AG10803 (cell line): Measurements from ENCODE around the gene ELK3.

Source experiments
- DNase-seq: peaks from one replicate; pipeline ENCODE4 v3.0.0; 2010; ENCODE audit warnings: low read depth
- H3K4me3 ChIP-seq: 2 replicates; pipeline ENCODE4 v1.5.1; 2011; ENCODE audit warnings: mild to moderate bottlenecking, low read length, control low read depth
- CTCF ChIP-seq: conservative IDR thresholded peaks from 2 replicates; pipeline ENCODE4 v1.5.1; 2011; ENCODE audit warnings: mild to moderate bottlenecking, low read length, control low read depth, inconsistent platforms

Gene ELK3

GRCh38 chr12:96234591-96235483 is 40.7 kb downstream of the ELK3 start:
- no peak for DNase-seq
- TF ChIP-seq CTCF = no peak
- H3K4me3 ChIP-seq = no peak overlapping the region

- DNase-seq = no peak
- no peak overlapping the region for H3K4me3 ChIP-seq
- TF ChIP-seq CTCF = no peak
Observed at GRCh38 chr12:96235484-96235826, 41.3 kb downstream of the ELK3 start.

GRCh38 chr12:96236221-96236822 is 42.1 kb downstream of the ELK3 start:
- TF ChIP-seq CTCF = no peak
- peak; percentile 90 for DNase-seq
- no peak overlapping the region for H3K4me3 ChIP-seq

- DNase-seq = peak; percentile 75
- peak overlapping the region; percentile 33 for H3K4me3 ChIP-seq
- no peak for TF ChIP-seq CTCF
Observed at GRCh38 chr12:96237035-96237434, 42.9 kb downstream of the ELK3 start.

GRCh38 chr12:96237465-96238077 is 43.4 kb downstream of the ELK3 start:
- no peak for TF ChIP-seq CTCF
- H3K4me3 ChIP-seq = peak overlapping the region; percentile 33
- DNase-seq = peak; percentile 98

- no peak overlapping the region for H3K4me3 ChIP-seq
- DNase-seq = no peak
- TF ChIP-seq CTCF = no peak
Observed at GRCh38 chr12:96238336-96239047, 44.3 kb downstream of the ELK3 start.
